Pons (tissue), 1 donor: ENCODE data around the gene LOC101059915.
"Not testable (repeated sequence)": the region's sequence is repeated elsewhere in the genome, so short reads cannot be mapped to it uniquely, and the experiment has no call there.

Experiments
- DNase-seq: peaks from one replicate; pipeline ENCODE4 v3.0.0-alpha.2; 2016; ENCODE audit warnings: low spot score

Gene LOC101059915

DNA sequence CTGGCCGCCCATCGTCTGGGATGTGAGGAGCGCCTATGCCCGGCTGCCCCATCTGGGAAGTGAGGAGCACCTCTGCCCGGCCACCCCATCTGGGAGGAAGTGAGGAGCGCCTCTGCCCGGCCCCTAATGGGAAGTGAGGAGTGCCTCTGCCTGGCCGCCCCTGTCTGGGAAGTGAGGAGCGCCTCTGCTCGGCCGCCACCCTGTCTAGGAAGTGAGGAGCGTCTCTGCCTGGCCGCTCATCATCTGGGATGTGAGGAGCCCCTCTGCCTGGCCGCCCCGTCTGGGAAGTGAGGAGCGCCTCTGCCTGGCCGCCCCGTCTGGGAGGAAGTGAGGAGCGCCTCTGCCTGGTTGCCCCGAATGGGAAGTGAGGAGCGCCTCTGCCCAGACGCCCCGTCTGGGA lies 8.3 kb downstream of the LOC101059915 start:
- DNase-seq = not testable (repeated sequence)

DNA sequence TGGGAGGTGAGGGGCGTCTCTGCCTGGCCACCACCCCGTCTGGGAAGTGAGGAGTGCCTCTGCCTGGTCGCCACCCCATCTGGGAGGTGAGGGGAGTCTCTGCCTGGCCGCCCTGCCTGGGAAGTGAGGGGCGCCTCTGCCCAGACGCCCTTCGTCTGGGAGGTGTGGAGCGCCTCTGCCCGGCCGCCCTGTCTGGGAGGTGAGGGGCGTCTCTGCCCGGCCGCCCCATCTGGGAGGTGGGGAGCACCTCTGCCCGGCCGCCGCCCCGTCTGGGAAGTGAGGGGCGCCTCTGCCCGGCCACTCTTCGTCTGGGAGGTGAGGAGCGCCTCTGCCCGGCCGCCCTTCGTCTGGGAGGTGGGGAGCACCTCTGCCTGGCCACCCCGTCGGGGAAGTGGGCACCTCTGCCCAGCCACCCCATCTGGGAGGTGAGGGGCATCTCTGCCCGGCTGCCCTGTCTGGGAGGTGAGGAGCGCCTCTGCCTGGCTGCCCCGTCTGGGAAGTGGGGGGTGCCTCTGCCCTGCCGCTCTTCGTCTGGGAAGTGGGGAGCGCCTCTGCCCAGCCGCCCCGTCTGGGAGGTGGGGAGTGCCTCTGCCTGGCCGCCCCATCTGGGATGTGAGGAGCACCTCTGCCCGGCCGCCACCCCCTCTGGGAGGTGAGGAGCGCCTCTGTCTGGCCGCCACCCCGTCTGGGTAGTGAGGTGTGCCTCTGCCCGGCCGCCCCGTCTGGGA lies 8.9 kb downstream of the LOC101059915 start:
- DNase-seq = not testable (repeated sequence)

DNA sequence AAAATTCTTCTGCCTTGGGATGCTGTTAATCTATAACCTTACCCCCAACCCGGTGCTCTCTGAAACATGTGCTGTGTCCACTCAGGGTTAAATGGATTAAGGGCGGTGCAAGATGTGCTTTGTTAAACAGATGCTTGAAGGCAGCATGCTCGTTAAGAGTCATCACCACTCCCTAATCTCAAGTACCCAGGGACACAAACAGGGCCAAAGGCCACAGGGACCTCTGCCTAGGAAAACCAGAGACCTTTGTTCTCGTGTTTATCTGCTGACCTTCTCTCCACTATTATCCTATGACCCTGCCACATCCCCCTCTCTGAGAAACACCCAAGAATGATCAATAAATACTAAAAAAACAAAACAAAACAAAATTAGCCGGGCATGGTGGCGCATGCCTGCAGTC lies 9.8 kb downstream of the LOC101059915 start:
- not testable (repeated sequence) for DNase-seq

DNA sequence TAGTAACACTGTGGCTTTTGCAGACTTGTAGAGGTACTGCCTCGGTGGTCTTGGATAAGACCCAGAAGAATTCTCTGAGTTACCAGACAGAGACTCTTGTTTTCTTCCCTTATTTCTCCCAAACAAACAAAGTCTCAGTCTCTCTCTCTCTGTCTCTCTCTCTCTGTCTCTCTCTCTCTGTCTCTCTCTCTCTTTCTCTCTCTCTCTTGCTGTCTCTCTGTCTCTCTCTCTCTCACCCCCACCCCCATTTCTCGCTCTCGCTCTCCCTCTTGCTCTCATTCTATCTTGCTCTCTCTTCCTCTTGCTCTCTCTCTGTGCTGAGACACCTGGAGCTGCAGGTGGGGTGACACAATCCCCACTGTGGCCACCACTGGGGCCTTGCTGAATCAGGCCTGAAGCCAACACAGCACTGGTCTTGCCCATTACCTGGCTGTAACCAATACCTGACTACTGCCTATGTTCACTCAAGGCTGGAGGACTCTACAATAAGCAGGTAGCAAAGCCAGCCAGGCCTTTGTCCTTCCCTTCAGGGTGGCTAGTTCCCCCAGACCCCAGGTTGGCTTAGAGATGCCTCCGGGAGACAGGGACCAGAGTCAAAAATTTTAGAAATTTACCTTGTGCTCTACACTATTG lies 12.3 kb downstream of the LOC101059915 start:
- no peak for DNase-seq

DNA sequence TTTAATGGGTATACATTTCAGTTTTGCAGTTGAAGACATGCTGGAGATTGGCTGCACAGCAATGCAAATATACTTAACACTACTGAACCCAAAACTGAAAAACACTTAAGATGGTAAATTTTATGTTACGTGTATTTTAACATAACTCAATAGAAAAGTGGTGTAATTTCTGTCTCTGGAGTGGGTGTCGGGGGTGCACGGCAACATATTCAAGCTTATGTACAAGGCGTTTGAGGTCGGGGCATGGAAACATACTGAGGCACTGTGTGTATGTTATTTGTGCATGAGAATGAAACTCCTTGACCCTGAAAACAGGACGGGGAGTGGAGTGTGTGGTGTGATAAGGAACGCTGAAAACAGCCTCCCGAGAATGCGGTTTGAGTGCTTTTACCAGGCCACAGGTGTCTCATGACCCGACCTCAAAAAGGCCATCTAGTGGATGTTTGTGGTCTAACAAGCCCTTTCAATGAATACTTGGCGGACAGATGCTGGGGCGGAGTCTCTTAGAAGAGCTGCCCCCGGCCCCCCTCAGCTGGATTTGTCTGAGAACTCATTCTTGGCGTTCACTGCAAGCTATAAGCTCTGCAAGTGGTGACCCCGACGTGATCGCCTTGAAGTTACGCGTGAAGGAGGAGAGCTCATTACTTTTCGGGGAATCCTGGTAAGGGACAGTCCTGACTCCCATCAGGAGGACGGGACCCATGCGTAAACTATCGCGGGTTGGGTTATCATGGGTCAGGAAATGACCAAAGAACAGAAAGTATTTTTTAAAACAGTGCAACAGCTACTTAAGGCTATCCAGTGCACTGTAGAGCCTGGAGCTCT lies 29.5 kb downstream of the LOC101059915 start:
- DNase-seq = not testable (repeated sequence)

DNA sequence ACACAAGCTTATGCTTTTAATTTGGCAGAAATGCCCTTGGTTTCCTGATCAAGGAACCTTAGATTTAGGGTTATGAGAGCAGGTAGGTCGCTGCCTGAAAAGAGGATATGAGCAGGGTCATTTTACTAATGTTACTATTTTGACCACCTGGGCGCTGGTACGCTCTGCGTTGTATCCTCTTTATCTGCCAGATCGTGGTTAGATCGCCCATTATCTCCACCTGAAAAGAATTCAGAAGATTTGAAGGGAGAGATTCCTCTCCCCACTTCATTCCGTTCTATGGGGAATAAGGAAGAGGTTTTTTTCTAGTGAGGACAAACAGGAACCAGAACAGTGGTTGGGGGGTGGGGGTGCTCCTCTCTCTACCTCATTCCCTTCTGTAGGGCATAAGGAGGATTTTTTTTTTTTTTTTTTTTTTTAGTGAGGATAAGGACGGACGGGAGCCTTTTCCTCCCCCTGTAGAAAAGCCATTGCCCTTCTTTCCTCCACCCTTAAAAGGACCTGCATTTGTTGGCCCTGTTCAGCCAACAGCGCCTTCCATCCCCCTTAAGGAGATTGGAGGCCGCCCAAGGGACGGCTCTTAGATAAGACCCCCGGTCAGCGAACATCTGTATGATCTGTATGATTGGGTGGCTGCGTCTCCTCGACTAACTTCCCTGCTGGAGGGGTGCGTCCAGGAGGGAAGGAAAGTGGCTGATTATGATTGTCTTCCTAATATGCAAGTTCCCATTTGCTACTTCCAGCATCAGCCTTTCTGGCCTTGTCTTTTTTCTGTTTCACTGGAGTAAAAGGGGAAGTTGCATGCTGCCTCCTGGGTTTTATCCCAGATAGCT lies 30.3 kb downstream of the LOC101059915 start:
- not testable (repeated sequence) for DNase-seq

DNA sequence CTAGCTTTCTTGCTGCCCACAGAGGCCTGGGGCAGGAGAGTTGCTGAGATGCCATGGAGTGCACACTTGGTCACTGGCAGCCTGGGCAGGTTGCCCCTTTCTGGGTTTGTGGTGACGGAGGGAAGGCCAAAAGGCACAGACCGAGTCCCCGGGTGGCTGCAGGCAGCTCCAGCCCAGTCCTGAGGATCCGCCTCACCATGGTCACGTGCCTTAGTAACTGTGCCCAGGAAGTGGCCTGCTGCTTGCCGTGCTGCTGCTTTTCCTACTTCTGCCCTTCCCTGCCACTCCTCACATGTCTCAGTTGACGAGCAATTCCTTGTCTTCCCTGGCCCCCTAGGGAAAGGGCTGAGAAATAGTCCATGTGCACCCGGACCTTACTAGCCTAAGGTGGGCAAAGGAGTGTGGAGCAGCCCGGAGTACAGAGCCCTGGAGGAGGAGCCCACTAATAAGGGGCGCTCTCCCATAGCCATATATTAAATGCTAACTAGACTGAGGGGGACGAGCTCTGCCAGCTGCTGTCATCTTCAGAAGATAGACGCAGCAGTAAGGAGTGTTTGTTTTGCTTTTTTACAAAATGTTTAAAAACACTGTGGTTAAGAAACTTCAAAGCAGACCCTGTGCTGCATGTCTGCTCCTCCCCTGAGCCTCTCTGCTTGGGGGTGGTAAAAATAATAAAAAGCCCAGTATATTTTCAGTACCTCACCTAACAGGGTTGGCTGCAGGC lies 31.1 kb downstream of the LOC101059915 start:
- not testable (repeated sequence) for DNase-seq

DNA sequence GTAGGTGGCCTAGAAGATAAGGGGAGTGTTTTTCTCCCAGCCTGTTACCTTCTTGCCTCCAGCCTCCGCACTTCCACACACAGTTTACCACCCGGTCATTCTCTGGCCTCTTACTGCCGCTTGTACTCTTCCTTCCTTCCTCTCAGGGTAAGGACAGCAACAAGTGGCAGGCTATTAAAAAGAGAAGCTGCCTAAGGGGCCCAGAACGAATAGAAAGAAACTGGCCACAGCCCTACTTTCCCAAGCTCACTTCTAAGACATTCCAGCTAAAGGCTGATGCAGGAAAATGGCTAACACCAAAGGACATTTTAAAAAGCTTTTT lies 31.6 kb downstream of the LOC101059915 start:
- not testable (repeated sequence) for DNase-seq

DNA sequence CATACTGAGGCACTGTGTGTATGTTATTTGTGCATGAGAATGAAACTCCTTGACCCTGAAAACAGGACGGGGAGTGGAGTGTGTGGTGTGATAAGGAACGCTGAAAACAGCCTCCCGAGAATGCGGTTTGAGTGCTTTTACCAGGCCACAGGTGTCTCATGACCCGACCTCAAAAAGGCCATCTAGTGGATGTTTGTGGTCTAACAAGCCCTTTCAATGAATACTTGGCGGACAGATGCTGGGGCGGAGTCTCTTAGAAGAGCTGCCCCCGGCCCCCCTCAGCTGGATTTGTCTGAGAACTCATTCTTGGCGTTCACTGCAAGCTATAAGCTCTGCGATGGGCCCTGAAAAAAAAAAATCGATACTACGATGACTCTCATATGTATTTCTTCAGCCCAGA lies 35.5 kb downstream of the LOC101059915 start:
- DNase-seq = not testable (repeated sequence)

DNA sequence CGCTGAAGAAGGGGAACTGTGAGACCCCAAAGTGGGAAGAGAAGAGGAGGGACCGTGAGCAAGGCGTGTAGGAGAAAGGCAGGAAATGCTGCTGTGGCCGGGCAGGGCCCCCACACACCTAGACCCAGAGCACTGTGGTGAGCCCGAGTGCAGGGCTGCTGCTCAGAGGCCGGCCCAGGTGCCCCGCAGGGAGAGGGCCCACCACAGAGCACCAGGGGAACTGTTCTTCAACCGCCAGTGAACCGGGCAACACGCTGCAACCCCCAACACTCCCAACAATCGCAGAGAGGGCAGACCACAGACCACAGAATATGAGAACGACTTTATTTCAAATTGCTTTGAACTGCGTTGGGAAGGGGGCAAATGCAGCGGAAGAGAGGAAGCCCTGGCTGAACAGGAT lies 46.7 kb downstream of the LOC101059915 start:
- DNase-seq = not testable (repeated sequence)

DNA sequence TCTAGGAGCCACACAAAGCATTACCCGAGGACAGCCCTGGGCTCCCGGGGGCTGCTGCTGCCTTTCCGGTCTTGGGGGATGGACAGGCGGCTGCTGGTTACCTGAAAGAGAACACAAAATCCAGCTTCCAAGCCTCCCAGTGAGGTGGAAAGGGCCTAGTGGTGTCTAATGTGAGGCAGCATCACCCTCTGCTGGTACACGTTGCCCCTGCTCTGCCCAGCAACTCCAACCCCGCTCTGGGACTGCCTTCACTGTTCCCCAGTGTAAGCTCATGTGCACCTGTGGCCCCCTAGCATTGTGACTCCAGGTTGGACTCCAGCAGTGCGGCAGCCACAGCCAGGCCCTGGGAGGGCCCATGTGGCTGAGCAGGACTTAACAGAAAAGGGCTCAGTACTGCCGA lies 48.2 kb downstream of the LOC101059915 start:
- not testable (repeated sequence) for DNase-seq

DNA sequence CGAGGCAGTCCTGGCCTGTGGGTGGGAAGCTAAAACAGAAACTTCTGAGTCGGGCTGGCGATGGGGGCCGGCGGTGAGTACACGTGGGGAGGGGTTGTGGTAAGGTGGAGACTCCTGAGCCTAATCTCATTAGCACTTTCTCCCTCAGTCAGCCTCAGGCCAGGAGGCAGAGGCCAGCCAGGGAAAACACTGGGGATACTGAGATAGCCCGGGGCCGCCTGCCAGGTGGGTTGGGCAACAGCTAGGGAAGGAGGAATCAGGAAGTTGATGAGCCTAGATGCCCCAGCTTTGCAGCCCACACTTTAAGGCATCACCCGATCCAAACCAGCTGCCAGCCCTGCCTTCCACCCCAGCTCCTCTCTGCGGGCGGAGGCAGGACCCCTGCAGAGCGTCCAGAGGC lies 49.0 kb downstream of the LOC101059915 start:
- DNase-seq = not testable (repeated sequence)

DNA sequence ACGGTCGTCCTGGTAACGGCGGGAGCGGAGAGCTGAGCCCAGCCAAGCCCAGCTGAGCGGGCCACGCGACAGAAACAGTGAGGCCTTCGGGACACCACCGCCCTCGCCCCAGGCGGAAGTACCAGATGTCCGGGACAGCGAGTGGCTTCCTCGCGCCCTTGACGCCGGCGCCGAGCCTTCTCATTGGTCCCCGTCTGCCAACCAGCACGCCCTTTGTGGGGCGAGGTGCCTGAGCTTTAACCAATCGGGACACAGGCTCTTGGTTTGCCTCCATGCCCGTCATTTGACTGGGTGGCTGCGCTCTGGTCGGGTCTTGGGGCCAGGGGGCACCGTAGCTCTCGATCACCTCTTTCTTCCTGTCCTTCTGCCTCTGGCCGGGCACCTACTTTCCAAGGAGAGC lies 50.8 kb downstream of the LOC101059915 start, which contains the start of gene CXorf49:
Gene CXorf49 (minus strand): TSS at position 101 of the 400 bp plus-strand sequence. CDS start 134 bp downstream, outside the sequence.
- DNase-seq = not testable (repeated sequence)

DNA sequence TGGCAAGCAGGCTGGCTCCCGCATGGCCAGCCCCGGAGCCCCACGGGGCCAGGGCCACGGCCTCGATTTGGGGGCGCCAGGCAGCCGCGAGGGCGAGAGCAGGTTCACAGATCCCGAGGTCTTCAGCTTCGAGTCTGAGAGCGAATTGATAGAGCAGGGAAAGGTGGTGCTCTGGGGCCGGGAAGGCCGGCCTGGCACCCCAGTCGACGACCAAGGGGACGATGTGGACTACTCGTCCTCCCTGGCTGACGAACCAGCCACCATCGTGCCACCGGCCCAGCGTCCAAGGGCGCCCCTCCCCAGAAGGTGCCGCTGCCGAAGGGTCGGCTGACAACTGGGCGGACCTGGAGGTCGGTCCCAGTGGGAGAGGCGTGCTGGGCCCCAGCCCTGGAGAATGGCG lies 51.8 kb downstream of the LOC101059915 start:
- DNase-seq = not testable (repeated sequence)

DNA sequence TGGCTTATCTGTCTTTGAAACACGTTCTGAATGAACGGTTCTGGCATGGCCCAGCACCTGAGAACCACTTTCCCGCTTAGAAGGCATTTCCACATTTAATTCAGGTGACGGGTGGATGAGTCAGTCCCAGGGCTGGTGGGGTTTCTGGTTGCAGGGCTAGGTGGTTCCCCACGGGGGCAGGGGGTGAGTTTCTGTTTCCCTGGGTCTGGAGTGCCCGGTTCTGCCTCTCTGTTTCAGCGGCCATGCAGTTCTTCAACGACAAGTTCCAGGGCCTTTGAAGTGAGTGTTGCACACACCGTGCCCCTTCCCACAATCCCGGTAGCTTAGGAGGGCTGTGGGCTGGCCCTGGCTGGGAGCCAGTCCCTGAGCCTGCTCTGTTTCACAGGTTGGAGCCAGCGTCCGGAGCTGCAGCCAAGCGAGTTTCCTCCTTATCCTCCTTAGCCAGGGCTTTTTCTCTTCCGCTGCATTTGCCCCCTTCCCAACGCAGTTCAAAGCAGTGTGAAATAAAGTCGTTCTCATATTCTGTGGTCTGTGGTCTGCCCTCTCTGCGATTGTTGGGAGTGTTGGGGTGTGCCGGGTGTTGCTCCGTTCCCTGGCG lies 53.0 kb downstream of the LOC101059915 start:
- not testable (repeated sequence) for DNase-seq
